ENCODE measurements around the gene IER2. TPM values are rescaled to one million over a fixed set of nuclear protein-coding genes. Genes with fewer than 3 reads are reported as not detected.

The IER2 gene
- total RNA-seq, 1 donor from 2014 or later, result 145 TPM

DNA sequence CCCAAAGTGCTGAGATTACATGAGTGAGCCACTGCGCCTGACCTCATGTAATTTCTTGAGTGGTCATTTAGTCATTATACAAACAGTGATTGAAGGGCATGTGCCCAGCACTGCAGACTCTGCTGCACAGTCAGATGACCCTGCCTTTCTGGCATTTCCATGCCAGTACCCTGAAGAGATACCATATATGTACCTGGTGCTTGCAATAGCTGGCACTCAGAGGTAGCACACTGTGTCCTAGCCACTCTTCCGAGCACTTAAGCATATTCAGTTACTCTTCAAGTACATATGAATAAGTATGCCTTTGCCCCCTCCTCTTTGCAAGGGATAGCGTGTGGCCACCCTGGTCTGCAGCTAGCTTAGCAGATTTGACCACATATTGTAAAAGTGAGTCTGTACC lies 15.6 kb upstream of the IER2 start:
- DNase-seq (ENCODE audit: low read depth), result no peak
- no peak overlapping the region for H3K4me3 ChIP-seq (ENCODE audit: low read depth, low read length)
- TF ChIP-seq CTCF (conservative IDR thresholded peaks at IDR 0.05; ENCODE audit: low read depth, low read length), result no peak

- no peak overlapping the region for H3K4me3 ChIP-seq (ENCODE audit: low read depth, low read length)
- DNase-seq (ENCODE audit: low read depth), result no peak
- TF ChIP-seq CTCF (conservative IDR thresholded peaks at IDR 0.05; ENCODE audit: low read depth, low read length), result no peak
Observed at GRCh38 chr19:13135068-13136062, 14.8 kb upstream of the IER2 start.

DNA sequence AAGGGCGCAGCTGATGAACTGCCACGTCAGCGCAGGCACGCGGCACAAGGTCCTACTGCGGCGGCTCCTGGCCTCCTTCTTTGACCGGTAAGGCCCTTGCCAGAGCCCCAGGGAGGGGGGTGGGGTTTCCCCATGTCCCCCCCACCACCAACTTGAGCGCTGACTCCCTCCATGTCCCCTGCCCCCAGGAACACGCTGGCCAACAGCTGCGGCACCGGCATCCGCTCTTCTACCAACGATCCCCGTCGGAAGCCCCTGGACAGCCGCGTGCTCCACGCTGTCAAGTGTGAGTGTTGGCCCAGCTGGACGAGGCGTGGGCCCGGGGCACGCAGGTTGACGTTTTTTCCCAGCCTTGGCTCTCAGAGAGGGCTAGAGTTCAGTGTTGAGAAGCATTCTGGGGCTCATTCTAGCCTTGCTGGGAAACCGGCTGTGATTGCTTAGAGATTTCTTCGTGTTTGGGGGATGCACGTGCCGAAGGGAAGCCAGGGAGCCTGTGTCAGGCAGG lies 12.9 kb upstream of the IER2 start:
- no peak for TF ChIP-seq CTCF (conservative IDR thresholded peaks at IDR 0.05; ENCODE audit: low read depth, low read length)
- no peak for DNase-seq (ENCODE audit: low read depth)
- H3K4me3 ChIP-seq (ENCODE audit: low read depth, low read length), result no peak overlapping the region

- H3K4me3 ChIP-seq (ENCODE audit: low read depth, low read length), result no peak overlapping the region
- no peak for TF ChIP-seq CTCF (conservative IDR thresholded peaks at IDR 0.05; ENCODE audit: low read depth, low read length)
- DNase-seq (ENCODE audit: low read depth), result no peak
Observed at GRCh38 chr19:13138171-13138915, 11.9 kb upstream of the IER2 start.

- no peak for DNase-seq (ENCODE audit: low read depth)
- H3K4me3 ChIP-seq (ENCODE audit: low read depth, low read length), result no peak overlapping the region
- TF ChIP-seq CTCF (conservative IDR thresholded peaks at IDR 0.05; ENCODE audit: low read depth, low read length), result no peak
Observed at GRCh38 chr19:13138916-13139198, 11.4 kb upstream of the IER2 start.

DNA sequence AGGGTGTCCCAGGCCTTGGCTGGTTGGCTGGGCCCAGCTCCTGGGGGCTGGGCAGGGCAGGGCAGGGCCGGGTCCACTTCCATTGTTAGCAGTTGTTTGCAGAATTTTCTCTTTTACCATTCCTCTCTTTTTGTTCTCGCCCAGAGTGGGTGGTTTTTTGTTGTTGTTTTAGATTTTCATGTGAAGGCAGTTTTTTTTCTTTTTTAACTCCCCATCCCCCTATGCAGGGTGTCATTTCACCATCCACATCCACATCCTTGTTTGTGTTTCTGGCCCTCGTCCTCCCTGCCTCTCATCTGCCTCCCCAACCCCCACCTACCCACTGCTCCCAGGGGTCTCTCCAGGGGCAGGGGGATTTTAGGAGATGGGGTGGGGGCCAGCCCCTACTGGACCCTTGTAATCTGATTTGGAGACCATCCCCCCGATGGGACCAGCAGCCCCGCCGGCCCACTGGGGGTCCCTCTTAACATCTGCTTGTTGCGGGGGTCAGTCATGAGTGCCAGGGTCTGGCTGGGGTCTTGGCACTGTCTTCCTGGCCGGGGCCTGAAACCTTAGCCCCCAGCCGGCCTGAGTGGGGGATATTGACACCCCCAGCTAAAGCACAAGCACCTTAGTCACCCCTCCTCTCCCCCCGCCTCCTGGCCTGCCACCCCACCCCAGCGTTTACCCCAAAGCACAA lies 10.4 kb upstream of the IER2 start:
- H3K4me3 ChIP-seq (ENCODE audit: low read depth, low read length), result no peak overlapping the region
- no peak for DNase-seq (ENCODE audit: low read depth)
- TF ChIP-seq CTCF (conservative IDR thresholded peaks at IDR 0.05; ENCODE audit: low read depth, low read length), result no peak
